DMS53 (cell line): ENCODE measurements around the gene EIF2B5.
A peak's percentile ranks its signal among the peaks of the same experiment; 100 is the strongest.
"Not testable (repeated sequence)": the region's sequence is repeated elsewhere in the genome, so short reads cannot be mapped to it uniquely, and the experiment has no call there.

ENCODE experiments used
- DNase-seq: peaks from one replicate; lab custom pipeline; 2025; lab: John Stamatoyannopoulos, UW

The EIF2B5 gene

DNA sequence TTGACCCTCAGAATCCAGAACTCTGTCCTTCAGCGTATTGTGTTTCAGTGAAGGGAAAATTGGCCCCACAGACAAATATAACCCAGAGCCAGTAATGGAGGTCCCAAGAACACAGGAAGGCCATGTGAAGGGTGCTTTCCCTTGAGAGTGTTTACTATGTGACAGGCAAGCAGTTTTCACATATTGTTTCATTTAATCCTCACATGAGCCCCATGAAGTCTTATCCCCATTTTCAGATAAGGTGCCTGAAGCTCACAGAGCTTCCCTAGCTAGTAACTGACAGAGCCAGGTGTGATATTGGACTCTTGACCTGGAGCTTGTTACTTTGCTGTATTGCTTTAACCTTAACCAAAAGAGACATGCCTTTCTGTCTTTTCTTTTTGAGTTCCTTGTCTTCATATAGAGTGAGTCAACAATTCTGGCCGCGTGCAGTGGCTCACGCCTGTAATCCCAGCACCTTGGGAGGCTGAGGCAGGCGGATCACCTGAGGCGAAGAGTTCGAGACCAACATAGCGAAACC lies 10.7 kb downstream of the EIF2B5 start:
- no peak for DNase-seq

DNA sequence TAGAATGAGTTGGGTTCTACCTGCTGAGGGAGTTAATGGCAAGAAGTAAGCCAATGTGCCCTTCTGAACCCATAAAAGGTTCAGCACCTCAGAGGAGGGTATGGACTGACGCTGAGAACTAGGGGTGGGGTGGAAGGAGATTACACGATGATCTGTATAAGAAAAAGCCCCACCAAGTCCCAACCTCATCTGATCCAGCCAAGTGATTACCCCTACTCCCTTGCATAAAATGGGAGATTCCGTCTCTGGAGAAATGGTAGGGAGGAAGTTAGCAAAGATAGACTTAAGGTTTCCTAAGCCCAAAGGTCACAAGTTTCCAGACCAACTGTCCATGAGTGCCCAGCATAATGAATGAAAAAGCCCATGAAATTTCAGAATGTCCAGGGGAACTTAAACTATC lies 12.9 kb downstream of the EIF2B5 start:
- no peak for DNase-seq

- DNase-seq = no peak
These were observed 14.0 kb downstream of the EIF2B5 start for GRCh38 chr3:184149123-184149522.

DNA sequence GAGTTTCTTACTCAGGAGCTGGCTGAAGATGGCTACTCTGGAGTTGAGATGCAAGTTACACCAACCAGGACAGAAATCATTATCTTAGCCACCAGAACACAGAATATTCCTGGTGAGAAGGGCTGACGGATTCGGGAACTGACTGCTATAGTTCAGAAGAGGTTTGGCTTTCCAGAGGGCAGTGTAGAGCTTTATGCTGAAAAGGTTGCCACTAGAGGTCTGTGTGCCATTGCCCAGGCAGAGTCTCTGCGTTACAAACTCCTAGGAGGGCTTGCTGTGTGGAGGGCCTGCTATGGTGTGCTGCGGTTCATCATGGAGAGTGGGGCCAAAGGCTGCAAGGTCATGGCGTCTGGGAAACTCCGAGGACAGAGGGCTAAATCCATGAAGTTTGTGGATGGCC lies 14.6 kb downstream of the EIF2B5 start:
- DNase-seq = not testable (repeated sequence)

DNA sequence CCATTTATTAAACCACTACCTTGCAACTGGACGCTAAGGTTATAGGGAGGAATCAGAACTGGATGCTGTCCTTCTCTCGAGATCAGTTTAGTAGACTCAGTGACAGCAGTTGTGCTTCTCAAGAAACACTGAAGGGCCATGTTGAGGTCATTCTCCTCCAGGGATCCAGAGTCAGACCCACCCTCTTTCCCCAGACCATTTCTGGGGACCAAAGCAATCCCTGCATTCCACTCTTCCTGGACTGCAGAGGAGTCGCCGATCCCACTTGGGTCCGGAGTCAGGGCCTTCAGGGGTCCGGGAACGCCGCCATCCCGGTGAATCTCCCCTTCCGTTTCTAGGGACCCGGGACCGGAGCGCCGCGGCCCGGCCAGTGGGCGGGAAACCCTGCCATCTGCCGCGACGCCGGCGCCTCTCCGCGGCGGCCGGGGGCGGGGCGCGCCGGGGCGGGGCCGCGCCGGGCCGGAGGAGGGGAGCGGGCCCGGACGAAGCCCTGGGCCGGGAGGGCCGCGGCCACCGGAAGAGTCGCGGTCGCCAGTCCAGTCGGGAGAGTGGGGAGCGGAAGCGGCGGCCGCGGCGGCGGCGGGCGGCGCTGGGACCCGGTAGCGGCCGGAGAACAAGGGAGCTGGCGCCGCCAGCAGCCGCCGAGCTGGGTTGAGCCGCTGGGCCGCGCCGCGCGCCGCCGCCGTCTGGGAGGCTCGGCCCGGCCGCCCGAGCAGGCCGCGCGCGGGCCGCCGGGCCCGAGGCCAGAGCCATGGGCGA lies 19.9 kb downstream of the EIF2B5 start, which contains the start of gene DVL3:
Gene DVL3 (plus strand): TSS at position 493 of the 759 bp plus-strand sequence. CDS start 259 bp downstream, at position 752.
- DNase-seq = peak; percentile 78

DNA sequence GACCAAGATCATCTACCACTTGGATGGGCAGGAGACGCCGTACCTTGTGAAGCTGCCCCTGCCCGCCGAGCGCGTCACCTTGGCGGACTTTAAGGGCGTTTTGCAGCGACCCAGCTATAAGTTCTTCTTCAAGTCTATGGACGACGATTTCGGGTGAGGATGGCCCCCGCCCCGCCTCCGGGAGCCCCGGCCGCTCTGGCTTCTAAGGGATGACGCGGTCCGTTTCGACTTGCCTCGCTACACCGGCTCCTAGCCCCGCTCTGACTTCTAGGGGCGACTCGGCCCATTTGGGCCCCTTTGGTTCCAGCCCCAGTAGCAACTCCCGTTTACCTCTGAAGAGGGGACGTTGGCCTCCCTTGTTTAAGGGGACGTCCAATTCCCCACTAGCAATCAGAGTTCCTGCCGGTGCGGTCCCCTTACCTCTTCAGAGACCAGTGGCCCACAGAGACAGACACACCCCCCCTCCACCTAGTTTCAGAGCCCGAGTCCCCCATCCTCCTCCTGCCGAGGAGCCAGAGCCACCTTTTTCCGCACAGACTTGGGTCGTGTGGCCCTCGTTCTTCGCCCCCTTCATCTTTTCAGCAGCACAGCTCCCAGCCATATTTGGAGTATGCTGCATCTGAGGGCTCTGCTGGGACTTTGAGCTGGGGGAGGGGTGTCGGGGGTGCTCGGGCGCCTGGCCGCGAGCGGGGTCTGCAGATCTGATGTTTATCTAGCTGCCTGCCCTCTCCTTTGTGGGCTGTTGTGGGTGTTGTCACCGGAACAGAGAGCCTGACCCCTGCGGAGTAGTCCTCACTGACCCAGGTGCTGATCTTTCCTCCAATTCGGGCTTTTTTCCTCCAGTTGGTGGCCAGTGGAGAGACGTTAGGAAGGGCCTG lies 20.7 kb downstream of the EIF2B5 start:
- peak; percentile 71 for DNase-seq

DNA sequence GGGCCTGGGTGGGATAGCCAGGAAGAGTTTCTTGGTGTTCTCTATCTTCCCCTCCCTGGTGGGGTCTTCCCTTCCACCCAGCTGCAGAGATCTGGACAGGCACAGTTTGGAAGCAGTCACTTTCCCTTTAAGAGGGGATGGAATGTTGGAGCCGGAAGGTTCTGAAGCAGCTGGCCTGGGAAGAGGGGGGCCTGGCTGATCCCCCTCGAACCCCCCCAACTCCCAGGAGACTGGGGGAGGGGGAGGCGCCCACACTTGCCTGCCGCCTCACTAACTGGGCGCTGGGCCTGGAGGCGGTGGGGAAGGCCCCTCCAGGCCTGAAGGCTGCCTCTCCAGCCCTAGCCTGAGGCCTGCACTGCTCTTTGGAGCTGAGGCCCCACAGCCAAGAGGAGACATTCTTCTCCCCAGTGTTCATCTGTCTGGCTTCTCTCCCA lies 21.4 kb downstream of the EIF2B5 start:
- no peak for DNase-seq

GRCh38 chr3:184157206-184157605 lies 22.0 kb downstream of the EIF2B5 start:
- no peak for DNase-seq

DNA sequence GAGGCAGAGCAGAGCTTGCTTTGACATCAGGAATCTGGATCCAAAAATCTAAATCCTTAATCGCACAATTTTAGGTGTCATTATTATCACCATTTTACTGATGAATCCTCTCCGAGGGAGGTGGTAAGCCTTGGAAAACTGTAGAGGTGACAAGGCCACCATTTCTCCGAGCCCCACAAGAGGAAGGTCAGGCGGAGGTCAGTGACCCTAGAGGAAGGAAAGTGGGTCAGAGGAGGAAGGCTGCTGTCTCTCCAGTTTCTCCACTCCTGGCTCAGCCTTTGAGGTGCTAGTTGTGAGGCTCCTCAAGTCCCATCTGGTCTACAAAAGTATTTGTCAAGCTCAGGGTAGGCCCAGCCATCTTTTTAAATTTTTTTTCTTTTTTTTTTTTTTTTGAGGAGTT lies 23.2 kb downstream of the EIF2B5 start:
- no peak for DNase-seq

GRCh38 chr3:184160456-184160855 lies 25.3 kb downstream of the EIF2B5 start:
- no peak for DNase-seq

GRCh38 chr3:184162571-184163070 lies 27.5 kb downstream of the EIF2B5 start:
- DNase-seq = not testable (repeated sequence)

GRCh38 chr3:184164648-184165330 lies 29.6 kb downstream of the EIF2B5 start:
- no peak for DNase-seq

- no peak for DNase-seq
These were observed 30.4 kb downstream of the EIF2B5 start for GRCh38 chr3:184165543-184165942.

GRCh38 chr3:184166671-184167070 lies 31.5 kb downstream of the EIF2B5 start:
- DNase-seq = no peak

DNA sequence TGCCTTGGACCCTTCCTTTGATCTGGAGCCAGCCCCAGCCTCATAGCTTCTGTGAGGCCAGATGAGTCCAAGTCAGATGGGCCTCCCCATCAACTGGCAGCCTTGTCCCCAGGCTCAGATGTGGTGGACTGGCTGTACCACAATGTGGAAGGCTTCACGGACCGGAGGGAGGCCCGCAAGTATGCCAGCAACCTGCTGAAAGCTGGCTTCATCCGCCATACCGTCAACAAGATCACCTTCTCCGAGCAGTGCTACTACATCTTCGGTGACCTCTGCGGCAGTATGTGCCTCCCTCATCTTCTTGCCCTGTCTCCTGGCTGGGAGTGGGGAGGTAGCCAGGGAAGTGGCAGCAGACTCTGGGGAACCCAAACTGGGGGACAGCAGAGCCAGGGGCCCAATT lies 32.6 kb downstream of the EIF2B5 start:
- DNase-seq = no peak

GRCh38 chr3:184168363-184169120 lies 33.4 kb downstream of the EIF2B5 start:
- no peak for DNase-seq

- no peak for DNase-seq
These were observed 35.0 kb downstream of the EIF2B5 start for GRCh38 chr3:184169896-184170875.

DNA sequence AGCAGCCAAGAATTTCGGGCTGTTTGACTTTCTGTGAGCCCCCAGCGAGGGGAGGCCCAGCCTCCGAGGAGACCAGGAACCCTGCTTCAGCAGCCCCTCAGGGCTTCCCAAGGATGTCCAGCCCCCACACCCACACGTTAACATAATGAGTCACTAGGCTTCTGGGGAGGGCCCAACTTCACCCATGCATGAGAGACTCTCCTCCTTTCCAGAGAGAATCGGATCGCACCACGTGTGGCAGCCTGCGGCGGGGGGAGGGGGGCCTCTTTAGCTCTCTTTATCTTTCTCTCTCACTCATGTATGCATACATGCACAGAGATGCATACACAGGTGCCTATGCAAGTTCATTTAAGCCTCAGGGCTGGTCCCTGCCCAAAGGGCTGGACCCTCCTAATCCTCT lies 36.4 kb downstream of the EIF2B5 start:
- peak; percentile 10 for DNase-seq

GRCh38 chr3:184172681-184173373 lies 37.7 kb downstream of the EIF2B5 start:
- no peak for DNase-seq
